GM12878 (cell line): Measurements from ENCODE around the gene TCTN1. TPM values are rescaled to one million over a fixed set of nuclear protein-coding genes. Genes with fewer than 3 reads are reported as not detected.

ENCODE experiments used
- ATAC-seq: fragments of 200-7000 bp; cut with Tn5 transposase; 3 replicates; pipeline ENCODE4 v1.9.1; 2020; ENCODE audit warnings: mild to moderate bottlenecking, moderate library complexity
- BruUV-seq: library from RNA; stranded (reverse); fragments of 400-500 nt; replicated peaks from 2 replicates; lab custom pipeline; 2021; lab: Mats Ljungman, UMichigan
- CTCF ChIA-PET: fragments of 300-600 bp; sonication (Branson Sonifier 250); formaldehyde crosslinking; extraction: SDS; loops from one replicate; lab custom pipeline; 2021; ENCODE audit warnings: inconsistent platforms; lab: Yijun Ruan, JAX
- POLR2A ChIA-PET: fragments of 350-600 bp; formaldehyde crosslinking; extraction: SDS; loops from one replicate; lab custom pipeline; 2021; ENCODE audit warnings: inconsistent platforms; lab: Charles Lee
- RAD21 ChIA-PET: fragments of 300-600 bp; sonication (Branson Sonifier 250); formaldehyde crosslinking; loops from one replicate; lab custom pipeline; 2023; ENCODE audit warnings: antibody characterized with exemption; ENCODE audit not compliant: unreplicated experiment; lab: Charles Lee
- SMC1A ChIA-PET: fragments of 300-600 bp; sonication (Branson Sonifier 250); formaldehyde crosslinking; loops from one replicate; lab custom pipeline; 2023; ENCODE audit not compliant: unreplicated experiment, uncharacterized antibody; lab: Charles Lee
- DNase-seq: peaks from one replicate; pipeline ENCODE4 v3.0.0-alpha.2; 2011; ENCODE audit warnings: low read depth, low spot score
- FAIRE-seq: peaks from 3 replicates; lab custom pipeline; 2011; peaks lifted over from hg19 to GRCh38; lab: Jason Lieb, UNC
- H2AFZ ChIP-seq: 2 replicates; pipeline ENCODE4 v1.6.0; 2011; ENCODE audit warnings: low read depth, low read length, control low read depth; ENCODE audit not compliant: control insufficient read depth
- H3K27ac ChIP-seq: 2 replicates; pipeline ENCODE4 v1.5.1; 2011; ENCODE audit warnings: control low read depth; ENCODE audit not compliant: control insufficient read depth, insufficient read depth
- H3K27me3 ChIP-seq, 2 experiments: replicated peaks in 1 of 2; 2 replicates each; pipeline versions ENCODE4 v1.6.0 to v1.6.1; 2011; ENCODE audit warnings: low read length in 1 of 2; ENCODE audit not compliant: control insufficient read depth in 2 of 2, insufficient read depth in 2 of 2
- H3K36me3 ChIP-seq, 2 experiments: 2 replicates each; pipeline ENCODE4 v1.5.1; 2011; ENCODE audit warnings: low read length in 1 of 2; ENCODE audit not compliant: control insufficient read depth in 2 of 2, insufficient read depth in 2 of 2
- H3K4me1 ChIP-seq: 2 replicates; pipeline ENCODE4 v1.6.1; 2011; ENCODE audit warnings: mild to moderate bottlenecking, low read length, moderate library complexity, mixed read lengths; ENCODE audit not compliant: control insufficient read depth, insufficient read depth
- H3K4me2 ChIP-seq: 2 replicates; pipeline ENCODE4 v1.6.0; 2011; ENCODE audit warnings: control low read depth; ENCODE audit not compliant: control insufficient read depth, insufficient read depth
- H3K4me3 ChIP-seq: fragments of 200-600 bp; sonication (generic); 2 replicates; pipeline ENCODE4 v1.5.1; 2016
- H3K79me2 ChIP-seq: 2 replicates; pipeline ENCODE4 v1.6.0; 2011; ENCODE audit warnings: low read length; ENCODE audit not compliant: control insufficient read depth, insufficient read depth
- H3K9ac ChIP-seq: 2 replicates; pipeline ENCODE4 v1.8.0; 2011; ENCODE audit warnings: low read length, control low read depth, mixed read lengths; ENCODE audit not compliant: control insufficient read depth, insufficient read depth
- H3K9me3 ChIP-seq: replicated peaks from 3 replicates; pipeline ENCODE4 v1.5.1; 2011; ENCODE audit warnings: mild to moderate bottlenecking, low read length; ENCODE audit not compliant: control insufficient read depth, insufficient read depth
- H4K20me1 ChIP-seq: 2 replicates; pipeline ENCODE4 v1.6.0; 2011; ENCODE audit not compliant: control insufficient read depth, insufficient read depth
- PML ChIP-seq: IDR thresholded peaks from 2 replicates; pipeline ENCODE4 v1.6.1; 2012; ENCODE audit warnings: low read length, inconsistent platforms
- ZNF217 ChIP-seq: fragments of 450-650 bp; IDR thresholded peaks from 2 replicates; pipeline ENCODE4 v1.6.1; 2017; ENCODE audit warnings: antibody characterized with exemption, mild to moderate bottlenecking
- WGBS: methylation state at CpG from one replicate; pipeline ENCODE4 v1.1.6; 2016; ENCODE audit warnings: low lambda C conversion rate; ENCODE audit not compliant: insufficient replicate concordance, insufficient coverage; ENCODE audit errors: missing lambda C conversion rate; 5-methylcytosine and 5-hydroxymethylcytosine counted together
- in situ Hi-C: fragments of 300-500 bp; cut with MboI; formaldehyde crosslinking; loops from 9 replicates; pipeline ENCODE4 v1.14.3; 2018; ENCODE audit warnings: mixed read lengths
- intact Hi-C: fragments of 100-400 bp; cut with micrococcal nuclease; formaldehyde crosslinking; loops from one replicate; pipeline ENCODE4 v1.14.2; 2022; ENCODE audit not compliant: unreplicated experiment
- polyA plus RNA-seq, 11 experiments: library from polyadenylated mRNA; depleted of rRNA in 4 of 11; unstranded in 6 of 11; stranded (reverse) in 5 of 11; fragments of >200 nt; fragmentation: Nextera tagmentation in 4 of 11; fragmentation: Illumina TruSeq in 1 of 11; extraction: Ambion mirVana in 4 of 11; extraction: Trizol in 1 of 11; gene quantifications; 1 replicate in 1 of 11; 2 replicates in 10 of 11; pipeline versions ENCODE4 v1.2.1 to v1.2.3, GENCODE V29; 2011 to 2016; ENCODE audit warnings: inconsistent platforms in 2 of 11, missing spikeins in 2 of 11, low read depth in 1 of 11
- total RNA-seq, 4 experiments: library from RNA; depleted of rRNA in 3 of 4; stranded (reverse); fragments of >200 nt in 3 of 4; fragmentation: Illumina TruSeq in 1 of 4; extraction: Trizol in 1 of 4; gene quantifications; 2 replicates each; pipeline versions ENCODE4 v1.2.1 to v1.2.3, GENCODE V29; 2013 to 2021
- TF ChIP-seq, protein P1 (sequence below): IDR thresholded peaks from 2 replicates; pipeline ENCODE4 v1.6.1; 2011; ENCODE audit warnings: mild to moderate bottlenecking, low read depth, low read length, moderate library complexity; ENCODE audit not compliant: insufficient replicate concordance

The TCTN1 gene
- total and polyA plus RNA-seq, 10 of the 15 experiments (the other 5 are each of a cell fraction or from before 2014, with no cell fraction given): 8.8 to 23.5 (median 15.3) TPM

DNA sequence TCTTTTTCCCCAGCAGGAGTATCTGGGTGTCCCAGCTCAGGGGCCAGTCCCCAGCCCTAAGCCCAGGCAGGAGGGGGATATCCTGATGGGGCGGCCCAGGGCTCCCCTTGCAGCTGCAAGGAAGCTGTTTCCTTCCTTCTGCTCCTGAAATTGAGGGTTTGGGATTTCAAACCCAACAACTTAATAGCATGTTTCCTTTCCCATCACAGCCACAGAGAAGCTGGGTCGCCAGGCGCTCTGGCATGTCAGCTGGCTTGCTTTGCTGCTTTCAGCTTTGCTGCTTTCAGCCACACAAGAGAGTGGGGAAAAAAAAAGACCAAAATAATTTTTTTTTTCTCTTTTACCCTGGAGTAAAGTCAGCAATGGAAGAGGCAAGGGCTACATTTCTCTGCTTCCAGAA, 44.9 kb downstream of the TCTN1 start:
- intact Hi-C loops: no loop called here
- peak overlapping the region; percentile 26; the same call in 1 of the 2 replicates for H3K27ac ChIP-seq
- in situ Hi-C loops: no loop called here
- CTCF ChIA-PET: interaction anchor here (0.9 kb wide), 1 partner anchor 56 kb away, joined by 3 read pairs; no protein-coding TSS in a partner anchor
- FAIRE-seq (no peak), ATAC-seq (no peak)
- no peak overlapping the region for H3K4me3 ChIP-seq
- no peak overlapping the region for H3K9ac ChIP-seq
- SMC1A ChIA-PET: interaction anchor here (1.0 to 1.8 kb wide), 3 partner anchors 9 to 72 kb away, joined by 3 to 4 read pairs (median 4); no protein-coding TSS in a partner anchor
- no TSS peak for BruUV-seq
- POLR2A ChIA-PET: interaction anchor here (0.5 to 1.3 kb wide), 4 partner anchors 8 to 32 kb away, joined by 3 to 5 read pairs (median 4); no protein-coding TSS in a partner anchor
- H3K36me3 ChIP-seq: peaks cover 21 to 45% of the 10 kb centered on the region in 2 experiments
- no peak for TF ChIP-seq PML
- TF ChIP-seq, protein P1, sequence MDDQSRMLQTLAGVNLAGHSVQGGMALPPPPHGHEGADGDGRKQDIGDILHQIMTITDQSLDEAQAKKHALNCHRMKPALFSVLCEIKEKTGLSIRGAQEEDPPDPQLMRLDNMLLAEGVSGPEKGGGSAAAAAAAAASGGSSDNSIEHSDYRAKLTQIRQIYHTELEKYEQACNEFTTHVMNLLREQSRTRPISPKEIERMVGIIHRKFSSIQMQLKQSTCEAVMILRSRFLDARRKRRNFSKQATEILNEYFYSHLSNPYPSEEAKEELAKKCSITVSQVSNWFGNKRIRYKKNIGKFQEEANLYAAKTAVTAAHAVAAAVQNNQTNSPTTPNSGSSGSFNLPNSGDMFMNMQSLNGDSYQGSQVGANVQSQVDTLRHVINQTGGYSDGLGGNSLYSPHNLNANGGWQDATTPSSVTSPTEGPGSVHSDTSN: no peak
- TF ChIP-seq ZNF217: no peak
- TF ChIP-seq, all 136 proteins: peak for 0
- Histone ChIP-seq H3K9me3 (no peaks in the 10 kb centered on the region), H2AFZ (no peak overlapping the region), H3K4me1 (peaks cover 43% of the 10 kb centered on the region), H4K20me1 (no peaks in the 10 kb centered on the region), H3K27me3 (no peaks in the 10 kb centered on the region), H3K79me2 (peaks cover 53% of the 10 kb centered on the region), H3K4me2 (0 out of 2 replicates have a peak overlapping the region, but pooled peaks have one; percentile 3)
- no peak for DNase-seq
- RAD21 ChIA-PET: interaction anchor here (1.0 kb wide), 1 partner anchor 40 kb away, joined by 3 read pairs; no protein-coding TSS in a partner anchor
- 67% methylated on average over 3 of the region's 3 CpGs for WGBS
